ENCODE data around the gene TAP1.

DNA sequence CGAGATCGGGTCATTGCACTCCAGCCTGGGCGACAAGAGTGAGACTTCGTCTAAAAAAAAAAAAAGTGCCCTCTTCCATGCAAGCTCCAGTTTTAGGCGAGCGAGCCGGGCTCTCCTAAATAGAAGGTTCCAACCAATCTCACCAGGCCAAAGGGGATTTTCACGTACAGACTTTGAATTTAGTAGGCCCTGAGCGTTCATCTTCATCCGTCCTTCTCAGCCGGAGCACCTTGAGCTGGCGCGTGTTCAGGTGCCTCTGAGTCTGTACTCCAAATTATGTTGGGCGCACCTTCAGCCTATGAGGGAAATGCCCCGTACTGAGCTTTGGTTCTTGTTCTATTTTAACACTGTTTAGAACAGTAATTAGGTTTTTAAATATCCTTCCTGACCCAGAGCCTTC, 14.1 kb downstream of the TAP1 start:
- TF ChIP-seq CTCF (IDR thresholded peaks at IDR 0.05; ENCODE audit: insufficient read depth, low read length, poor library complexity, severe bottlenecking) (no peak), EZH2phosphoT487 (conservative IDR thresholded peaks at IDR 0.05; ENCODE audit: low read length) (no peak)

Data from SU-DHL-6 (cell line).